Astrocyte (in vitro differentiated cells and primary cell): ENCODE data around the gene SYT7. TPM values are rescaled to one million over a fixed set of nuclear protein-coding genes. Genes with fewer than 3 reads are reported as not detected.

Source experiments
- DNase-seq: peaks from one replicate; pipeline ENCODE4 v3.0.0-alpha.2; 2010; ENCODE audit warnings: low read depth
- FAIRE-seq: peaks from 2 replicates; lab custom pipeline; 2011; peaks lifted over from hg19 to GRCh38; lab: Jason Lieb, UNC
- H2AFZ ChIP-seq: 2 replicates; pipeline ENCODE4 v1.6.0; 2012; ENCODE audit warnings: low read depth, low read length, inconsistent platforms
- H3K27ac ChIP-seq: 2 replicates; pipeline ENCODE4 v1.5.1; 2011; ENCODE audit warnings: low read depth, low read length, inconsistent platforms
- H3K27me3 ChIP-seq: 2 replicates; pipeline ENCODE4 v1.6.0; 2011; ENCODE audit warnings: low read length, inconsistent platforms; ENCODE audit not compliant: insufficient read depth
- H3K36me3 ChIP-seq: 2 replicates; pipeline ENCODE4 v1.5.1; 2011; ENCODE audit warnings: low read length, inconsistent platforms; ENCODE audit not compliant: insufficient read depth
- H3K4me1 ChIP-seq: 2 replicates; pipeline ENCODE4 v1.5.1; 2011; ENCODE audit warnings: low read length, inconsistent platforms; ENCODE audit not compliant: insufficient read depth
- H3K4me2 ChIP-seq: 2 replicates; pipeline ENCODE4 v1.6.0; 2012; ENCODE audit warnings: low read length, inconsistent platforms
- H3K4me3 ChIP-seq: 2 replicates; pipeline ENCODE4 v1.5.1; 2011; ENCODE audit warnings: low read depth, mild to moderate bottlenecking, low read length, inconsistent platforms; ENCODE audit not compliant: insufficient read depth
- H3K79me2 ChIP-seq: 2 replicates; pipeline ENCODE4 v1.6.0; 2012; ENCODE audit warnings: mild to moderate bottlenecking, low read length, inconsistent platforms; ENCODE audit not compliant: insufficient read depth
- H3K9ac ChIP-seq: 2 replicates; pipeline ENCODE4 v1.6.0; 2012; ENCODE audit warnings: mild to moderate bottlenecking, low read length, inconsistent platforms
- H3K9me3 ChIP-seq: 2 replicates; pipeline ENCODE4 v1.5.1; 2012; ENCODE audit warnings: low read depth, mild to moderate bottlenecking, low read length, inconsistent platforms; ENCODE audit not compliant: insufficient read depth
- H4K20me1 ChIP-seq: 2 replicates; pipeline ENCODE4 v1.6.0; 2012; ENCODE audit warnings: low read length, inconsistent platforms; ENCODE audit not compliant: insufficient read depth
- H3K27ac Mint-ChIP-seq: one replicate; pipeline ENCODE4 v1.8.0; 2021; ENCODE audit warnings: mild to moderate bottlenecking, mixed read lengths; ENCODE audit not compliant: unreplicated experiment
- H3K27me3 Mint-ChIP-seq: one replicate; pipeline ENCODE4 v1.8.0; 2021; ENCODE audit warnings: low read depth, mixed read lengths; ENCODE audit not compliant: unreplicated experiment
- H3K36me3 Mint-ChIP-seq: one replicate; pipeline ENCODE4 v1.8.0; 2021; ENCODE audit warnings: low read depth, mixed read lengths; ENCODE audit not compliant: unreplicated experiment
- H3K4me1 Mint-ChIP-seq: one replicate; pipeline ENCODE4 v1.8.0; 2021; ENCODE audit warnings: low read depth, mixed read lengths; ENCODE audit not compliant: unreplicated experiment
- H3K4me3 Mint-ChIP-seq: one replicate; pipeline ENCODE4 v1.8.0; 2021; ENCODE audit warnings: mild to moderate bottlenecking, moderate library complexity, mixed read lengths; ENCODE audit not compliant: unreplicated experiment
- H3K9me3 Mint-ChIP-seq: one replicate; pipeline ENCODE4 v1.8.0; 2021; ENCODE audit warnings: mild to moderate bottlenecking, mixed read lengths; ENCODE audit not compliant: unreplicated experiment
- EZH2 ChIP-seq: IDR thresholded peaks from 2 replicates; pipeline ENCODE4 v1.6.1; 2012; ENCODE audit warnings: mild to moderate bottlenecking, low read length, inconsistent platforms; ENCODE audit not compliant: insufficient read depth
- total RNA-seq: library from RNA; stranded (reverse); gene quantifications from 2 replicates; pipeline ENCODE4 v1.2.1, GENCODE V29; 2021
- TF ChIP-seq, protein P1 (sequence below): IDR thresholded peaks from 2 replicates; pipeline ENCODE4 v1.5.1; 2011; ENCODE audit warnings: low read depth, mild to moderate bottlenecking, inconsistent platforms, low read length, moderate library complexity; ENCODE audit not compliant: insufficient read depth

Gene SYT7
- total RNA-seq, 1 donor from 2014 or later: 3.7 TPM

DNA sequence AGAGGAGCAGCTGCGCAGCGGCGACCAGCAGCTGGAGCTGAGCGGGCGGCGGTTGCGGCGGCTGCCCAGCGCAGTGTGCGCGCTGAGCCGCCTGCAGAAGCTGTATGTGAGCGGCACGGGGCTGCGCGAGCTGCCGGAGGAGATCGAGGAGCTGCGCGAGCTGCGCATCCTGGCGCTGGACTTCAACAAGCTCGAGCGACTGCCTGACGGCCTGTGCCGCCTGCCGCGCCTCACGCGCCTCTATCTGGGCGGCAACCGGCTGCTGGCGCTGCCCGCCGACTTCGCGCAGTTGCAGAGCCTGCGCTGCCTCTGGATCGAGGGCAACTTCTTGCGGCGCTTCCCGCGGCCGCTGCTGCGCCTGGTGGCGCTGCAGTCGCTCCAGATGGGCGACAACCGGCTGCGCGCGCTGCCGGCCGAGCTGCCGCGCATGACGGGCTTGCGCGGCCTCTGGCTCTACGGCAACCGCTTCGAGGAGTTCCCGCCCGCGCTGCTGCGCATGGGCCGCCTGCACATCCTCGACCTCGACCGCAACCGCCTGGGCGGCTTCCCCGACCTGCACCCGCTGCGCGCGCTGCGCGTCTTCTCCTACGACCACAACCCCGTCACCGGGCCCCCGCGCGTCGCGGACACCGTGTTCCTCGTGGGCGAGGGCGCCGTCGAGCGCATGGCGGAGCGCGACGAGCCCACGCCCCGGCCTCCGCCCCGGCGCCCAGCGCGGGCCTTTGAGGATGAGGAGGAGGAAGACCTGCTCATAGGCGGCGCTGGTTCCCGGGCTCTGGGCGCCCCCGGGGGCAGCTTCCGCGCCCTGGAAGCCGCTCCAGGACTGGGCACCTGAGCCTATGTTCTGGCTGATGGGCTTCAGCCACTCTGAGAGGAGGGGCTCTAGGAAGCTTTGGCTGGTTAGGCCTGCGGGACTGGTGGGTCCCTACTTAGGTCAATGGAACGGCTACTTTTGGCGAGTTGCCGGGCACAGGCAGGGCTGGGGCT is 71.5 kb downstream of the SYT7 start:
- Histone ChIP-seq H3K4me2 (peak overlapping the region; percentile 77), H3K4me1 (peaks cover 3% of the 10 kb centered on the region), H3K36me3 (no peaks in the 10 kb centered on the region), H4K20me1 (no peaks in the 10 kb centered on the region), H3K9ac (no peak overlapping the region), H3K27me3 (peaks cover 46% of the 10 kb centered on the region), H2AFZ (peak overlapping the region; percentile 78), H3K4me3 (peak overlapping the region; percentile 33), H3K27ac (no peak overlapping the region), H3K9me3 (no peaks in the 10 kb centered on the region), H3K79me2 (no peaks in the 10 kb centered on the region)
- Mint-ChIP-seq H3K27me3 (peaks cover 63% of the 10 kb centered on the region), H3K27ac (no peak overlapping the region), H3K4me1 (peaks cover 8% of the 10 kb centered on the region), H3K9me3 (peaks cover 4% of the 10 kb centered on the region), H3K4me3 (no peak overlapping the region), H3K36me3 (peaks cover 4% of the 10 kb centered on the region)
- TF ChIP-seq EZH2: peak; percentile 74
- TF ChIP-seq, protein P1, sequence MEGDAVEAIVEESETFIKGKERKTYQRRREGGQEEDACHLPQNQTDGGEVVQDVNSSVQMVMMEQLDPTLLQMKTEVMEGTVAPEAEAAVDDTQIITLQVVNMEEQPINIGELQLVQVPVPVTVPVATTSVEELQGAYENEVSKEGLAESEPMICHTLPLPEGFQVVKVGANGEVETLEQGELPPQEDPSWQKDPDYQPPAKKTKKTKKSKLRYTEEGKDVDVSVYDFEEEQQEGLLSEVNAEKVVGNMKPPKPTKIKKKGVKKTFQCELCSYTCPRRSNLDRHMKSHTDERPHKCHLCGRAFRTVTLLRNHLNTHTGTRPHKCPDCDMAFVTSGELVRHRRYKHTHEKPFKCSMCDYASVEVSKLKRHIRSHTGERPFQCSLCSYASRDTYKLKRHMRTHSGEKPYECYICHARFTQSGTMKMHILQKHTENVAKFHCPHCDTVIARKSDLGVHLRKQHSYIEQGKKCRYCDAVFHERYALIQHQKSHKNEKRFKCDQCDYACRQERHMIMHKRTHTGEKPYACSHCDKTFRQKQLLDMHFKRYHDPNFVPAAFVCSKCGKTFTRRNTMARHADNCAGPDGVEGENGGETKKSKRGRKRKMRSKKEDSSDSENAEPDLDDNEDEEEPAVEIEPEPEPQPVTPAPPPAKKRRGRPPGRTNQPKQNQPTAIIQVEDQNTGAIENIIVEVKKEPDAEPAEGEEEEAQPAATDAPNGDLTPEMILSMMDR: no peak
- peak; percentile 54 for DNase-seq
- FAIRE-seq: no peak

DNA sequence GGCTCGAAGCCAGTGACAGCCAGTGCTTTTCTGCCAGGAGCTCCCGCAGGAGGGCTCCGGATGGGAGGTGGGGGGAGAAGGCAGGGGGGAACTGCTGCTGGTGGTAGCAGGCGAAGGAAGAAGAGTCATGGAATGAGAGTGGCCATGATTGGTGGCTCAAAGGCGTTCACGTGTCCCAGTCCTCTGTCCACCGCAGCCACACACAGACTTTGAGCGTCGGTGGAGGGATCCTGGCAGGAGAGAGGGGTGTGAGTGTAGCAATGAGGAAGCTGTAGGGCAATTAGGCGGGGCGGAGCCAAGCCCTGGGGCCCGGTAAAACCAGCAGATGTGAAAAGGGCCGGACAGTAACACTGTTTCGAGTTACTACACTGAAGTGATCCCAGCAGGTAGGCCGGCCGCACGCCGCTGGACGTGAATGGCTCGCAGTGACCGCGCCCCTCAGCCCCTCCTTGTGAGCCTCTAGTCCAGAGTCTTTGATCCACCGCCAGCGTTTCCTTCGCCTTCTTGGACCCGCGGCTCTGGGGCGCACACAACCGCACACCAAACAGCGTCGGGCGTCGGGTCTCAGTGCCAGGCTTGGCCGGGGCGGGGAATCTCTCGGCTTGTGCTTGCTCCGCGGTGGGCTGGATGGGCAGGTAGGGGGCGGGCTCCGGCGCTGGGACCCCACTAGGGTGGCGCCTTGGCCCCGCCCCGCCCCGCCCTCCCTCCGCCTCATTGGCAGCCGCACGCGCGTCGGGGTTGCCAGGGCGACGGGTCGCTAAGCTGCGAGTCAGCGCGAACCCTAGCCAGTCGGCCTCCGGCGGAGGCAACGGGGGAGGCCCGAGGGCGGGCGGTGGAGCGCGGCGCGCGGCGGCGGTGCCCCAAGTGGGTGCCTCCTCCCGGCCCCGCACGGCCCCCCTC is 72.7 kb downstream of the SYT7 start, which contains the start of gene LRRC10B:
TSS of gene LRRC10B (plus strand) at position 788 of the 900 bp plus-strand sequence. CDS start 250 bp downstream, outside the sequence.
- no peak within 1 kb of the TSS for H3K9ac ChIP-seq
- H3K4me3 ChIP-seq: peak within 1 kb of the TSS; percentile 33
- no peaks in the 10 kb centered on the region for H4K20me1 ChIP-seq
- no peaks in the 10 kb centered on the region for H3K9me3 ChIP-seq
- TF ChIP-seq, protein P1: no peak
- TF ChIP-seq EZH2: peak; percentile 78
- peaks cover 63% of the 10 kb centered on the region for H3K27me3 Mint-ChIP-seq
- peaks cover 3% of the 10 kb centered on the region for H3K4me1 ChIP-seq
- H3K4me2 ChIP-seq: peak within 1 kb of the TSS; percentile 77
- FAIRE-seq (no peak), DNase-seq (no peak)
- peaks cover 4% of the 10 kb centered on the region for H3K36me3 Mint-ChIP-seq
- H2AFZ ChIP-seq: peak within 1 kb of the TSS; percentile 78
- H3K4me1 Mint-ChIP-seq: peaks cover 8% of the 10 kb centered on the region
- no peak within 1 kb of the TSS for H3K27ac ChIP-seq
- peak within 1 kb of the TSS; percentile 45 for H3K4me3 Mint-ChIP-seq
- H3K27ac Mint-ChIP-seq: no peak within 1 kb of the TSS
- peaks cover 46% of the 10 kb centered on the region for H3K27me3 ChIP-seq
- peaks cover 4% of the 10 kb centered on the region for H3K9me3 Mint-ChIP-seq
- H3K79me2 ChIP-seq: no peaks in the 10 kb centered on the region
- no peaks in the 10 kb centered on the region for H3K36me3 ChIP-seq
